Activated B cell treated with CpG ODN at 0.5 μM for 24 hours (primary cell): ENCODE measurements around the gene CEP104. TPM values are rescaled to one million over a fixed set of nuclear protein-coding genes. Genes with fewer than 3 reads are reported as not detected.

Experiments used
- ATAC-seq: fragments of 200-7000 bp; cut with Tn5 transposase; one replicate; pipeline ENCODE4 v1.10.0; 2021; ENCODE audit warnings: low read depth, mild to moderate bottlenecking, moderate library complexity
- CTCF ChIA-PET: fragments of 350-600 bp; sonication (Branson Sonifier 250); formaldehyde crosslinking; loops from one replicate; lab custom pipeline; 2021; ENCODE audit warnings: antibody characterized with exemption; lab: Charles Lee
- POLR2A ChIA-PET: fragments of 350-600 bp; sonication (Branson Sonifier 250); formaldehyde crosslinking; loops from one replicate; lab custom pipeline; 2021; ENCODE audit warnings: antibody characterized with exemption; lab: Charles Lee
- DNase-seq: peaks from one replicate; pipeline ENCODE4 v3.0.0; 2022
- H3K27ac Mint-ChIP-seq: one replicate; pipeline ENCODE4 v1.8.0; 2020; ENCODE audit warnings: mixed read lengths
- H3K27me3 Mint-ChIP-seq: one replicate; pipeline ENCODE4 v1.8.0; 2021; ENCODE audit warnings: mixed read lengths
- H3K36me3 Mint-ChIP-seq: one replicate; pipeline ENCODE4 v1.8.0; 2021; ENCODE audit warnings: low read depth, mixed read lengths
- H3K4me1 Mint-ChIP-seq: one replicate; pipeline ENCODE4 v1.8.0; 2021; ENCODE audit warnings: mixed read lengths
- H3K4me3 Mint-ChIP-seq: one replicate; pipeline ENCODE4 v1.8.0; 2020; ENCODE audit warnings: mild to moderate bottlenecking, mixed read lengths
- H3K9me3 Mint-ChIP-seq: one replicate; pipeline ENCODE4 v1.8.0; 2020; ENCODE audit warnings: mixed read lengths
- intact Hi-C: fragments of 100-400 bp; cut with micrococcal nuclease; formaldehyde crosslinking; loops from one replicate; pipeline ENCODE4 v1.15.1; 2024
- total RNA-seq: library from RNA; stranded (reverse); gene quantifications from 2 replicates; pipeline ENCODE4 v1.2.3, GENCODE V29; 2022
- TF ChIP-seq, protein P1 (sequence below): fragments of 200-600 bp; IDR thresholded peaks from one replicate; pipeline ENCODE4 v1.8.0; 2022; ENCODE audit warnings: antibody characterized with exemption, mild to moderate bottlenecking

Gene CEP104
- total RNA-seq, 1 donor from 2014 or later, result 45.1 TPM

DNA sequence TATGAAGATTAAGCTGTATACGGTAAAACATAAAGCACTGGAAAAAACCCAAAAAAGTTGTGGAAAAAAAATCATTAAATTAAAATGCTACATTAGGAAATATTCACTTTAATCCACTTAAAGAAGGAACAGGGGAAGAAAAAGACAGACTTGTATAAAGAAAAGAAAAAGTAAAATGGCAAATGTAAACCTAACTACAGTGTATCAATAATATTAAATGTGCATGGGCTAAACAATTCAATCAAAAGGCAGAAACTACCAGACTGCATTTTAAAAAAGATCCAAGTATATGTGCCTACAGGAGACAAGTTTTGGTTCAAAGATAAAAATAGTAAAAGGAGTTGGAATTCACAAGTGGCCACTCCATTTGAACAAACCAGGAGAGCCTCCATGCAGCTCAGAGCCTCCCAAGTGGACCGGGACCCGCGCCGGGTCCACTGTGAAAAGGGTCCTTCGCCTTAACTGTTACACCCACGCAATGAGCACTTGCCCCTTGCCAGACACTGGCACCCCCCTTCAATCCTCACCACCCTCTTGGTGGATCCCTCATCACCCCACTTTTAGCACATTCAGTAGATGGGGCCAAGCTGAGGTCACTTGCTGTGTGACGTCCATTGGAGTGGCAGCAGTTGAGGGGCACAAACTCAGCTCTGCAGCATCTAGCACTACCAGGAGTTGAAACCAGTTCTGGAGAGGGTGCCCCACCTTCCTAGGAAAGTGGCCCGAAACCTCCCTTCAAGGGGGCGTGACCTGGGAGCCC is 42.2 kb upstream of the CEP104 start:
- intact Hi-C loops, result no loop called here
- CTCF ChIA-PET, result interaction anchor here (1.1 kb wide), 1 partner anchor 41 kb away, joined by 5 read pairs; the partner anchor contains the start of gene DFFB
- DNase-seq, result no peak
- Mint-ChIP-seq H3K27me3 (no peaks in the 10 kb centered on the region), H3K4me1 (peaks cover 25% of the 10 kb centered on the region), H3K27ac (peak overlapping the region; percentile 97), H3K36me3 (peaks cover 38% of the 10 kb centered on the region), H3K4me3 (peak overlapping the region; percentile 94), H3K9me3 (peaks cover 6% of the 10 kb centered on the region)
- TF ChIP-seq, protein P1, sequence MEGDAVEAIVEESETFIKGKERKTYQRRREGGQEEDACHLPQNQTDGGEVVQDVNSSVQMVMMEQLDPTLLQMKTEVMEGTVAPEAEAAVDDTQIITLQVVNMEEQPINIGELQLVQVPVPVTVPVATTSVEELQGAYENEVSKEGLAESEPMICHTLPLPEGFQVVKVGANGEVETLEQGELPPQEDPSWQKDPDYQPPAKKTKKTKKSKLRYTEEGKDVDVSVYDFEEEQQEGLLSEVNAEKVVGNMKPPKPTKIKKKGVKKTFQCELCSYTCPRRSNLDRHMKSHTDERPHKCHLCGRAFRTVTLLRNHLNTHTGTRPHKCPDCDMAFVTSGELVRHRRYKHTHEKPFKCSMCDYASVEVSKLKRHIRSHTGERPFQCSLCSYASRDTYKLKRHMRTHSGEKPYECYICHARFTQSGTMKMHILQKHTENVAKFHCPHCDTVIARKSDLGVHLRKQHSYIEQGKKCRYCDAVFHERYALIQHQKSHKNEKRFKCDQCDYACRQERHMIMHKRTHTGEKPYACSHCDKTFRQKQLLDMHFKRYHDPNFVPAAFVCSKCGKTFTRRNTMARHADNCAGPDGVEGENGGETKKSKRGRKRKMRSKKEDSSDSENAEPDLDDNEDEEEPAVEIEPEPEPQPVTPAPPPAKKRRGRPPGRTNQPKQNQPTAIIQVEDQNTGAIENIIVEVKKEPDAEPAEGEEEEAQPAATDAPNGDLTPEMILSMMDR, result no peak
- ATAC-seq, result no peak
- POLR2A ChIA-PET, result interaction anchor here (1.3 to 2.9 kb wide), 3 partner anchors 9 to 127 kb away, joined by 3 to 20 read pairs (median 4); partner anchors contain the start of genes CEP104 and DFFB

DNA sequence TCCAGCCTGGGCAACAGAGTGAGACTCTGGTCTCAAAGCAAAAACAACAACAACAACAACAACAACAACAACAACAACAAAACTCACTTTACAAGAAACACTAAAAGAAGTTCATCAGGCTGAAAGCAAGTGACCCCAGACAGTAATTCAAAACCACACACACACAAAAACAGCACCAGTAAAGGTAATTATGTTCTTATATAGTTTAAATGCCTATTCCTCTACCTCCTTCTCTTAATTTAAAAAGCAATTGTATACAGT is 41.4 kb upstream of the CEP104 start:
- H3K4me1 Mint-ChIP-seq, result peaks cover 25% of the 10 kb centered on the region
- intact Hi-C loops, result no loop called here
- CTCF ChIA-PET, result no interaction called here
- DNase-seq (no peak), ATAC-seq (no peak)
- POLR2A ChIA-PET, result no interaction called here
- H3K9me3 Mint-ChIP-seq, result peaks cover 6% of the 10 kb centered on the region
- no peaks in the 10 kb centered on the region for H3K27me3 Mint-ChIP-seq
- peaks cover 40% of the 10 kb centered on the region for H3K36me3 Mint-ChIP-seq
- no peak overlapping the region for H3K27ac Mint-ChIP-seq
- H3K4me3 Mint-ChIP-seq, result no peak overlapping the region
- TF ChIP-seq, protein P1, result no peak

DNA sequence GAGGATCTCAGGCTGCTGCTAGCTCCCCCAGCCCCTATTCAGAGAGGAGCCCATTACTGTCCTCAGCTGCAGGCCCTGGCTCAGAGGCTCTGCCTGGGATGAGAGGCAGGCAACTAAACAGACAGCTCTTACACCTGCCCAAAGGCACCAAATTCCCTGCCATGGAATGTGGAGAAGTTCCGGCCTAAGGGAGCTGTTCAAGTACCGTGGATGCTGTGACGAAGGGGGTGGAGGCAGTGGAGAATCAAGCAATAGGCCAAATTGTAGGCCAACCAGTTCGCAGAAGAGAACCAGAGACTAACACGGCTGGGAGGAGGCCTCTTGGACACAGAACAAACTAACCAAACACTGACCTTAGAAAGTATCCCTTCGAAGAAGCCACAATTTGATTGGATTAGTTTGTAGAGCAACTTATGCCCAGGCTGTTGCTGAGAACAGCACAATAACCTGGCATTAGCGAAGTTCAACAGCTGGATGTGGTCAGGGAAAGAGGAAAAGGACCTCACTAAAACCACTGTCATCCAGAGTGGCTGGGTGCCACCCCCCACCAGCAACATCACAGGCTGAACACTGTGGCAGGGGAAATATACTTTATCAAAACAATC is 39.5 kb upstream of the CEP104 start:
- peaks cover 50% of the 10 kb centered on the region for H3K36me3 Mint-ChIP-seq
- peaks cover 6% of the 10 kb centered on the region for H3K9me3 Mint-ChIP-seq
- ChIA-PET CTCF (interaction anchor here (0.6 kb wide), 1 partner anchor 123 kb away, joined by 3 read pairs; no protein-coding TSS in a partner anchor), POLR2A (no interaction called here)
- no peak overlapping the region for H3K4me3 Mint-ChIP-seq
- no peaks in the 10 kb centered on the region for H3K27me3 Mint-ChIP-seq
- DNase-seq (no peak), ATAC-seq (no peak)
- H3K4me1 Mint-ChIP-seq, result peaks cover 31% of the 10 kb centered on the region
- intact Hi-C loops, result no loop called here
- H3K27ac Mint-ChIP-seq, result no peak overlapping the region
- TF ChIP-seq, protein P1, result no peak

DNA sequence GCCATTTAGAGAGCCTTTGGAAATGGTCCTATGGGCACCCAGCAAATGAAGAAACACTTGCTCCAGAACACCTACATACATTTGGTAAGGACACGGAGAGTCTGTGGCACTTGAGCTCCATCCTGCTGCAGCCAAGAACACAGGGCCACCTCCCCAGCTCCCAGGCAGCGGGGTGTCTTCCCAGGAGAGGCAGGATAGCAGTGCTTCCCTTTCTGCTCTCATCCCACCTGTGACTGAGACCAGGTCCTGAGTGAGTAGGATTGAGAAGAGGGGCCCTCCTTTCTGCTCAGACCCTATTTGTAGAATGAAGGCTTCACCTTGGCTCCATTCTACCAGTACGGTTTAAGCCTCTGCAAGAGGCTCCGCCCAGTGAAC is 38.9 kb upstream of the CEP104 start:
- ChIA-PET POLR2A (no interaction called here), CTCF (no interaction called here)
- Mint-ChIP-seq H3K4me3 (no peak overlapping the region), H3K9me3 (peaks cover 6% of the 10 kb centered on the region), H3K27me3 (no peaks in the 10 kb centered on the region), H3K36me3 (peaks cover 50% of the 10 kb centered on the region), H3K27ac (no peak overlapping the region), H3K4me1 (peaks cover 29% of the 10 kb centered on the region)
- DNase-seq, result no peak
- TF ChIP-seq, protein P1, result no peak
- ATAC-seq, result no peak
- intact Hi-C loops, result no loop called here

DNA sequence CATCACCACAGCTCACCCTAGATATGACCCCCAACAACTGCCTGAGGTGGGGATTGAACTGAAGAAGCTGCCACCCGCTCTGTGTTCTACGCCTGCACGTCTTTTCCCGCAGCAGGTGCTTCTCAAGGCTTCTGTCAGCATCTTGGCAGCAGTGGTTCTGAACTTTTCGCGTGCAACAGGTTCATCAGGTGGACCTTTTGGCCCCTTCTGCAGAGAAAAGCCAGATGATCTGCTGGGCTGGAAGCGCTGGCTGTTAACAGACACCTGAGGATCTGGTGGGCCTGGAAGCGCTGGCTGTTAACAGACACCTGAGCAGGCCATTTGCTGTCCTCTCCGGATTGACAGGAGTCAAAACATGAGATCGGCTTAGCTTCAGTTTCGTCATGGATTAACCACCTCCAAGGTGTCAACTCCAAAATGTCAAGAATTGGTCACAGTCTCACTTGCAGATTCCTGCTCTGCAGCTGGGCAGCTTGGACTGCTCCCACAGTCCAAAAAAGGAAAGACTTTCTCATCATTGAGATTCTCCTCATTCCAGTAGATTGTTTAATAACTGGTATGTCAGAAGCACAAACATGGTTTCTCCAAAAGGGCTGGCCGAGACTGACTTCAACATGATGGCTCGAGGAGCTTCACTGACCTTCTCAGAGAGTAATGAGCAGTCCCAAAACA is 38.4 kb upstream of the CEP104 start:
- intact Hi-C loops, result no loop called here
- no peak overlapping the region for H3K27ac Mint-ChIP-seq
- H3K4me1 Mint-ChIP-seq, result peaks cover 32% of the 10 kb centered on the region
- peaks cover 6% of the 10 kb centered on the region for H3K9me3 Mint-ChIP-seq
- H3K4me3 Mint-ChIP-seq, result no peak overlapping the region
- ChIA-PET POLR2A (no interaction called here), CTCF (no interaction called here)
- H3K36me3 Mint-ChIP-seq, result peaks cover 52% of the 10 kb centered on the region
- ATAC-seq (no peak), DNase-seq (no peak)
- no peaks in the 10 kb centered on the region for H3K27me3 Mint-ChIP-seq
- TF ChIP-seq, protein P1, result no peak
